ENCODE measurements around the gene NOC3L.

DNA sequence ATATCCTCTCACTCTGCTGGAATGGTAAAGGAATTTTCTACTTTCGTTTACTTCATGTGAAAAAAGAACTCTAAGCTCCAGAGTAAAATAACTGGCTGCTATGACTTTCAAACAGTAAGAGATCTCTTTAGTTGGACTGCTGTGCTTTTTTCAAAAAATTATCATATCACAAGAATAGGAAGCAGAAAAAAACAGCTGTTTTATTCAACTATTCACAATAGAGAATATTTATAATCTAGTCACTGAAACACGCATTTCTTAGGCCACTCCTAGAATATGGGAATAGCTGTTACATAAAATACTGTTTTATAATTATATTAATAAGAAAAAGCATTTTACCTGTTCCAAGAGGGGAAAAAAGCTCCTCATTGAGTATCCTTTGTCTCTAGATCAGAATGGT lies 29.7 kb downstream of the NOC3L start:
- TF ChIP-seq, protein P1, sequence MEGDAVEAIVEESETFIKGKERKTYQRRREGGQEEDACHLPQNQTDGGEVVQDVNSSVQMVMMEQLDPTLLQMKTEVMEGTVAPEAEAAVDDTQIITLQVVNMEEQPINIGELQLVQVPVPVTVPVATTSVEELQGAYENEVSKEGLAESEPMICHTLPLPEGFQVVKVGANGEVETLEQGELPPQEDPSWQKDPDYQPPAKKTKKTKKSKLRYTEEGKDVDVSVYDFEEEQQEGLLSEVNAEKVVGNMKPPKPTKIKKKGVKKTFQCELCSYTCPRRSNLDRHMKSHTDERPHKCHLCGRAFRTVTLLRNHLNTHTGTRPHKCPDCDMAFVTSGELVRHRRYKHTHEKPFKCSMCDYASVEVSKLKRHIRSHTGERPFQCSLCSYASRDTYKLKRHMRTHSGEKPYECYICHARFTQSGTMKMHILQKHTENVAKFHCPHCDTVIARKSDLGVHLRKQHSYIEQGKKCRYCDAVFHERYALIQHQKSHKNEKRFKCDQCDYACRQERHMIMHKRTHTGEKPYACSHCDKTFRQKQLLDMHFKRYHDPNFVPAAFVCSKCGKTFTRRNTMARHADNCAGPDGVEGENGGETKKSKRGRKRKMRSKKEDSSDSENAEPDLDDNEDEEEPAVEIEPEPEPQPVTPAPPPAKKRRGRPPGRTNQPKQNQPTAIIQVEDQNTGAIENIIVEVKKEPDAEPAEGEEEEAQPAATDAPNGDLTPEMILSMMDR (IDR thresholded peaks at IDR 0.05; ENCODE audit: insufficient read depth, low read depth, low read length): no peak
- no peak for TF ChIP-seq EZH2 (IDR thresholded peaks at IDR 0.05; ENCODE audit: insufficient read depth, low read length)
